NT2/D1 (cell line): ENCODE measurements around the gene SLC22A4.

ENCODE experiments used
- DNase-seq: peaks from one replicate; pipeline ENCODE4 v3.0.0-alpha.2; 2011; ENCODE audit warnings: low read depth, low spot score
- H3K27me3 ChIP-seq: 2 replicates; pipeline ENCODE4 v1.6.0; 2011; ENCODE audit warnings: mild to moderate bottlenecking; ENCODE audit not compliant: insufficient read length, insufficient read depth
- H3K36me3 ChIP-seq: 2 replicates; pipeline ENCODE4 v1.6.1; 2011; ENCODE audit warnings: mild to moderate bottlenecking, low read length, mixed read lengths; ENCODE audit not compliant: insufficient read depth, insufficient read length
- H3K4me1 ChIP-seq: 2 replicates; pipeline ENCODE4 v1.5.1; 2011; ENCODE audit not compliant: insufficient read depth, insufficient read length
- H3K4me3 ChIP-seq: 2 replicates; pipeline ENCODE4 v1.5.1; 2011; ENCODE audit warnings: low read depth; ENCODE audit not compliant: insufficient read length
- H3K9ac ChIP-seq: 2 replicates; pipeline ENCODE4 v1.6.0; 2011; ENCODE audit warnings: low read depth; ENCODE audit not compliant: insufficient read length
- H3K9me3 ChIP-seq: 2 replicates; pipeline ENCODE4 v1.5.1; 2011; ENCODE audit warnings: mild to moderate bottlenecking, low read length; ENCODE audit not compliant: insufficient read depth
- SUZ12 ChIP-seq: IDR thresholded peaks from 2 replicates; pipeline ENCODE4 v1.6.1; 2011; ENCODE audit not compliant: insufficient read length, insufficient read depth; ENCODE audit errors: extremely low read depth
- YY1 ChIP-seq: IDR thresholded peaks from 2 replicates; pipeline ENCODE4 v1.6.1; 2011; ENCODE audit not compliant: insufficient read length, insufficient read depth
- ZNF274 ChIP-seq: IDR thresholded peaks from 2 replicates; pipeline ENCODE4 v1.6.1; 2011; ENCODE audit warnings: mild to moderate bottlenecking, low read depth, low read length

SLC22A4 gene

DNA sequence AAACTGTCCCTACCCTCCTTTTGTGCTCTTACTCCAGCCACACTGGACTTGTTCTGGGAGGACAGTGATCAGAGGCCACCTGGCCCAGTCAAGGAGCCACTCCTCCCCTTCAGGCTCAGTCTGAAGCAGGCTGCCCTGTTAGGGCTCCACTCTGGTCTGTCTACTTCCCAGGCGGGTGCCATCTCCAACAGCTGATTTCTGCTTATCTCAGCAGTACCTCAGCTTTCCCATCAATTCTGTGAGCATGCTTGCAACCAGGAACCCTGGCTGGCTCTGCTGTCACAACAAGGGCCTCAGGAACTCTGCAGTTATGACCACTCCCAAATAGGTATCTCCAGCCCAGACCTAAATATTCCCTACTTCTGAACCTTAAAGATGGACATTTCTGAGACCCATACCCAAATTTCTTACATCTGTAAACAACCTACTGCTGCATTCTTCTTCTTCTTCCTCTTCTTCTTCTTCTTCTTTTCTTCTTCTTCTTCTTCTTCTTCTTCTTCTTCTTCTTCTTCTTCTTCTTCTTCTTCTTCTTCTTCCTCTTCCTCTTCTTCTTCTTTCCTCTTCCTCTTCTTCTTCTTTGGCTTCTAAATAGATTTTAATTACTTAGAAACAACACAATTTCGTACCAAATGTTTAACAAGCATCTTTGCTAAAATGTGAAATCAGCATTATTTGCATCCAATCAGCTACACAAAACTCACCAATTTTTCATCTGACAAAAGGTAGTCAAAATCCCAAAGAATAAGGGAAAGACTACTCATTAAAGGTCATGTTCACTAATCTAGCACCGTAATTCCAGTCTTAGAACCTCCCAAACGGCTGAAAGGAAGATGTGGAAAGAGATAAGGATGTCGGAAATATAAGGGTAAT is 13.6 kb upstream of the SLC22A4 start:
- H3K36me3 ChIP-seq, result no peaks in the 10 kb centered on the region
- H3K9me3 ChIP-seq, result no peaks in the 10 kb centered on the region
- no peaks in the 10 kb centered on the region for H3K27me3 ChIP-seq
- DNase-seq, result no peak
- H3K4me1 ChIP-seq, result no peaks in the 10 kb centered on the region
- H3K4me3 ChIP-seq, result no peak overlapping the region
- H3K9ac ChIP-seq, result no peak overlapping the region
- TF ChIP-seq YY1, result no peak
- no peak for TF ChIP-seq ZNF274
- TF ChIP-seq SUZ12, result no peak

- no peaks in the 10 kb centered on the region for H3K4me1 ChIP-seq
Observed at GRCh38 chr5:132281856-132282614, 12.2 kb upstream of the SLC22A4 start.

GRCh38 chr5:132283423-132284043 is 10.7 kb upstream of the SLC22A4 start:
- Histone ChIP-seq H3K9ac (no peak overlapping the region), H3K36me3 (no peaks in the 10 kb centered on the region), H3K4me1 (no peaks in the 10 kb centered on the region), H3K4me3 (no peak overlapping the region), H3K27me3 (no peaks in the 10 kb centered on the region), H3K9me3 (no peaks in the 10 kb centered on the region)
- no peak for TF ChIP-seq SUZ12
- TF ChIP-seq ZNF274, result no peak
- no peak for TF ChIP-seq YY1
- DNase-seq, result no peak

More at GRCh38 chr5:132281856-132282614, 12.2 kb upstream of the SLC22A4 start:
- no peak for TF ChIP-seq ZNF274
- TF ChIP-seq YY1, result no peak
- TF ChIP-seq SUZ12, result no peak
- H3K4me3 ChIP-seq, result no peak overlapping the region
- H3K9ac ChIP-seq, result no peak overlapping the region
- no peaks in the 10 kb centered on the region for H3K27me3 ChIP-seq
- no peaks in the 10 kb centered on the region for H3K36me3 ChIP-seq
- no peaks in the 10 kb centered on the region for H3K9me3 ChIP-seq
- no peak for DNase-seq

- Histone ChIP-seq H3K36me3 (no peaks in the 10 kb centered on the region), H3K27me3 (no peaks in the 10 kb centered on the region), H3K9me3 (no peaks in the 10 kb centered on the region), H3K9ac (no peak overlapping the region), H3K4me1 (no peaks in the 10 kb centered on the region), H3K4me3 (no peak overlapping the region)
- TF ChIP-seq SUZ12 (no peak), YY1 (no peak), ZNF274 (no peak)
- DNase-seq, result no peak
Observed at GRCh38 chr5:132289097-132289496, 5.1 kb upstream of the SLC22A4 start.

GRCh38 chr5:132291026-132291425 is 3.2 kb upstream of the SLC22A4 start:
- H3K9ac ChIP-seq, result no peak overlapping the region
- peaks cover 18% of the 10 kb centered on the region for H3K27me3 ChIP-seq
- DNase-seq, result no peak
- TF ChIP-seq ZNF274 (no peak), YY1 (no peak), SUZ12 (no peak)
- no peaks in the 10 kb centered on the region for H3K36me3 ChIP-seq
- no peaks in the 10 kb centered on the region for H3K9me3 ChIP-seq
- H3K4me1 ChIP-seq, result peaks cover 5% of the 10 kb centered on the region
- H3K4me3 ChIP-seq, result no peak overlapping the region

- no peaks in the 10 kb centered on the region for H3K9me3 ChIP-seq
- no peaks in the 10 kb centered on the region for H3K36me3 ChIP-seq
- peak overlapping the region; percentile 86 for H3K9ac ChIP-seq
- H3K4me1 ChIP-seq, result peaks cover 5% of the 10 kb centered on the region
- peak overlapping the region; percentile 67 for H3K4me3 ChIP-seq
- peaks cover 19% of the 10 kb centered on the region for H3K27me3 ChIP-seq
- TF ChIP-seq YY1 (peak; percentile 44), ZNF274 (no peak)
- DNase-seq, result peak; percentile 63
Observed at GRCh38 chr5:132293066-132293991, 865 bp upstream of the SLC22A4 start.
